GM21786 (cell line): ENCODE measurements around the gene CCDC57.

Experiments used
- ATAC-seq: cut with Tn5 transposase; IDR thresholded peaks from one replicate; pipeline ENCODE4 v1.9.1; 2021; ENCODE audit not compliant: unreplicated experiment

CCDC57 gene

GRCh38 chr17:82053130-82053529 lies 159.5 kb downstream of the CCDC57 start:
- no peak for ATAC-seq

GRCh38 chr17:82052638-82053059 lies 160.0 kb downstream of the CCDC57 start:
- ATAC-seq, result no peak

GRCh38 chr17:82051776-82052637 lies 160.6 kb downstream of the CCDC57 start, which contains the start of the genes GPS1 and RFNG:
Gene GPS1 (plus strand): TSS chr17:82051898. CDS start chr17:82051932, 34 bp downstream.
Gene RFNG (minus strand): TSS chr17:82051811. CDS start chr17:82051766, 45 bp downstream.
- ATAC-seq, result peak; percentile 64
